GM23338 (cell line): ENCODE measurements around the gene POLD2.

Source experiments
- CREB1 ChIP-seq: fragments of 250-450 bp; sonication (Bioruptor Pico); IDR thresholded peaks from 2 replicates; pipeline ENCODE4 v1.5.0; 2020; ENCODE audit warnings: low read depth, mild to moderate bottlenecking, moderate library complexity
- EZH2 ChIP-seq: fragments of 200-600 bp; sonication (generic); IDR thresholded peaks from one replicate; pipeline ENCODE4 v1.8.0; 2017; ENCODE audit warnings: antibody characterized with exemption, mild to moderate bottlenecking, low read depth; ENCODE audit not compliant: unreplicated experiment
- EZH2phosphoT487 ChIP-seq: fragments of 200-600 bp; sonication (generic); IDR thresholded peaks from one replicate; pipeline ENCODE4 v1.8.1; 2018; ENCODE audit warnings: antibody characterized with exemption; ENCODE audit not compliant: unreplicated experiment
- JUNB ChIP-seq: IDR thresholded peaks from one replicate; pipeline ENCODE4 v1.6.1; 2016; ENCODE audit warnings: antibody characterized with exemption; ENCODE audit not compliant: unreplicated experiment
- NANOG ChIP-seq: IDR thresholded peaks from 2 replicates; pipeline ENCODE4 v1.6.1; 2016; ENCODE audit warnings: antibody characterized with exemption, borderline replicate concordance
- POLR2AphosphoS5 ChIP-seq: IDR thresholded peaks from 2 replicates; pipeline ENCODE4 v1.6.1; 2016; ENCODE audit warnings: antibody characterized with exemption, low read depth
- STAT1 ChIP-seq: IDR thresholded peaks from one replicate; pipeline ENCODE4 v1.6.1; 2016; ENCODE audit warnings: antibody characterized with exemption; ENCODE audit not compliant: unreplicated experiment
- ZNF114 ChIP-seq: fragments of 250-450 bp; sonication (Bioruptor Pico); IDR thresholded peaks from 2 replicates; pipeline ENCODE4 v1.5.0; 2020; ENCODE audit warnings: mild to moderate bottlenecking, moderate library complexity
- ZNF331 ChIP-seq: fragments of 250-450 bp; sonication (Bioruptor Pico); IDR thresholded peaks from 2 replicates; pipeline ENCODE4 v1.5.0; 2020; ENCODE audit warnings: low read depth, mild to moderate bottlenecking, moderate library complexity
- TF ChIP-seq, protein P1 (sequence below), 2 experiments: fragments of 200-600 bp in 1 of 2; sonication (generic) in 1 of 2; conservative IDR thresholded peaks; 2 replicates each; pipeline versions ENCODE4 v1.5.1 to v1.6.1; 2016 to 2017; ENCODE audit warnings: antibody characterized with exemption in 2 of 2, low read depth in 2 of 2, mild to moderate bottlenecking in 2 of 2, moderate library complexity in 1 of 2
- TF ChIP-seq, protein P2 (sequence below): IDR thresholded peaks from one replicate; pipeline ENCODE4 v1.6.1; 2018; ENCODE audit warnings: antibody characterized with exemption; ENCODE audit not compliant: unreplicated experiment
- TF ChIP-seq, protein P3 (sequence below): IDR thresholded peaks from 2 replicates; pipeline ENCODE4 v1.6.1; 2016; ENCODE audit warnings: antibody characterized with exemption
- TF ChIP-seq, protein P4 (sequence below): fragments of 250-450 bp; sonication (Bioruptor Pico); IDR thresholded peaks from 2 replicates; pipeline ENCODE4 v1.5.0; 2020; ENCODE audit warnings: mild to moderate bottlenecking, moderate library complexity

DNA sequence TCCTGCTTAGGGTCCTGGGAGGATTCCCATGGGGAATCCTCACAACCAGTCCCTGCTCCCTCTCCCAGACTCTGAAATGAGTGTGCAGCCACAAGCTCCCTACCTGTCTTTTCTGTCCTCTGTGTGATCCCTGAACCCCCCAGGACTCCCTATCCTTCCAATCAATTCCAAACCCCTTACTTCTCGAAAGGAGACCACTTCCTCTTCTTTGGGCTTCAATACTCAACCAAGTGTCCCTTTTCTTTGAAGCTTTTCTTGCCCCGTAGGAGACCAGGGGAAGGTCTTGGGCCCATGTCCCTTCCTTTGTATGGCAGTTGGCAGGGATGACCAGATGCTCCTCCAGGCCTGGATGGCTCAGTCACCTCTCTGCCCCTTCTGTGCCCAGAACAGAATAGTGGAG lies 17.5 kb downstream of the POLD2 start:
- TF ChIP-seq, protein P1, sequence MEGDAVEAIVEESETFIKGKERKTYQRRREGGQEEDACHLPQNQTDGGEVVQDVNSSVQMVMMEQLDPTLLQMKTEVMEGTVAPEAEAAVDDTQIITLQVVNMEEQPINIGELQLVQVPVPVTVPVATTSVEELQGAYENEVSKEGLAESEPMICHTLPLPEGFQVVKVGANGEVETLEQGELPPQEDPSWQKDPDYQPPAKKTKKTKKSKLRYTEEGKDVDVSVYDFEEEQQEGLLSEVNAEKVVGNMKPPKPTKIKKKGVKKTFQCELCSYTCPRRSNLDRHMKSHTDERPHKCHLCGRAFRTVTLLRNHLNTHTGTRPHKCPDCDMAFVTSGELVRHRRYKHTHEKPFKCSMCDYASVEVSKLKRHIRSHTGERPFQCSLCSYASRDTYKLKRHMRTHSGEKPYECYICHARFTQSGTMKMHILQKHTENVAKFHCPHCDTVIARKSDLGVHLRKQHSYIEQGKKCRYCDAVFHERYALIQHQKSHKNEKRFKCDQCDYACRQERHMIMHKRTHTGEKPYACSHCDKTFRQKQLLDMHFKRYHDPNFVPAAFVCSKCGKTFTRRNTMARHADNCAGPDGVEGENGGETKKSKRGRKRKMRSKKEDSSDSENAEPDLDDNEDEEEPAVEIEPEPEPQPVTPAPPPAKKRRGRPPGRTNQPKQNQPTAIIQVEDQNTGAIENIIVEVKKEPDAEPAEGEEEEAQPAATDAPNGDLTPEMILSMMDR (conservative IDR thresholded peaks at IDR 0.05; ENCODE audit: low read depth in 2 of 2) = no peak
- no peak for TF ChIP-seq EZH2phosphoT487
- TF ChIP-seq, protein P2, sequence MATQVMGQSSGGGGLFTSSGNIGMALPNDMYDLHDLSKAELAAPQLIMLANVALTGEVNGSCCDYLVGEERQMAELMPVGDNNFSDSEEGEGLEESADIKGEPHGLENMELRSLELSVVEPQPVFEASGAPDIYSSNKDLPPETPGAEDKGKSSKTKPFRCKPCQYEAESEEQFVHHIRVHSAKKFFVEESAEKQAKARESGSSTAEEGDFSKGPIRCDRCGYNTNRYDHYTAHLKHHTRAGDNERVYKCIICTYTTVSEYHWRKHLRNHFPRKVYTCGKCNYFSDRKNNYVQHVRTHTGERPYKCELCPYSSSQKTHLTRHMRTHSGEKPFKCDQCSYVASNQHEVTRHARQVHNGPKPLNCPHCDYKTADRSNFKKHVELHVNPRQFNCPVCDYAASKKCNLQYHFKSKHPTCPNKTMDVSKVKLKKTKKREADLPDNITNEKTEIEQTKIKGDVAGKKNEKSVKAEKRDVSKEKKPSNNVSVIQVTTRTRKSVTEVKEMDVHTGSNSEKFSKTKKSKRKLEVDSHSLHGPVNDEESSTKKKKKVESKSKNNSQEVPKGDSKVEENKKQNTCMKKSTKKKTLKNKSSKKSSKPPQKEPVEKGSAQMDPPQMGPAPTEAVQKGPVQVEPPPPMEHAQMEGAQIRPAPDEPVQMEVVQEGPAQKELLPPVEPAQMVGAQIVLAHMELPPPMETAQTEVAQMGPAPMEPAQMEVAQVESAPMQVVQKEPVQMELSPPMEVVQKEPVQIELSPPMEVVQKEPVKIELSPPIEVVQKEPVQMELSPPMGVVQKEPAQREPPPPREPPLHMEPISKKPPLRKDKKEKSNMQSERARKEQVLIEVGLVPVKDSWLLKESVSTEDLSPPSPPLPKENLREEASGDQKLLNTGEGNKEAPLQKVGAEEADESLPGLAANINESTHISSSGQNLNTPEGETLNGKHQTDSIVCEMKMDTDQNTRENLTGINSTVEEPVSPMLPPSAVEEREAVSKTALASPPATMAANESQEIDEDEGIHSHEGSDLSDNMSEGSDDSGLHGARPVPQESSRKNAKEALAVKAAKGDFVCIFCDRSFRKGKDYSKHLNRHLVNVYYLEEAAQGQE = no peak
- no peak for TF ChIP-seq EZH2
- no peak for TF ChIP-seq CREB1 (CRISPR knock-in tag)
- no peak for TF ChIP-seq POLR2AphosphoS5
- TF ChIP-seq NANOG = no peak
- no peak for TF ChIP-seq STAT1
- no peak for TF ChIP-seq JUNB
- TF ChIP-seq, protein P3, sequence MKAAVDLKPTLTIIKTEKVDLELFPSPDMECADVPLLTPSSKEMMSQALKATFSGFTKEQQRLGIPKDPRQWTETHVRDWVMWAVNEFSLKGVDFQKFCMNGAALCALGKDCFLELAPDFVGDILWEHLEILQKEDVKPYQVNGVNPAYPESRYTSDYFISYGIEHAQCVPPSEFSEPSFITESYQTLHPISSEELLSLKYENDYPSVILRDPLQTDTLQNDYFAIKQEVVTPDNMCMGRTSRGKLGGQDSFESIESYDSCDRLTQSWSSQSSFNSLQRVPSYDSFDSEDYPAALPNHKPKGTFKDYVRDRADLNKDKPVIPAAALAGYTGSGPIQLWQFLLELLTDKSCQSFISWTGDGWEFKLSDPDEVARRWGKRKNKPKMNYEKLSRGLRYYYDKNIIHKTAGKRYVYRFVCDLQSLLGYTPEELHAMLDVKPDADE = no peak
- no peak for TF ChIP-seq ZNF331
- no peak for TF ChIP-seq ZNF114 (CRISPR knock-in tag)
- TF ChIP-seq, protein P4, sequence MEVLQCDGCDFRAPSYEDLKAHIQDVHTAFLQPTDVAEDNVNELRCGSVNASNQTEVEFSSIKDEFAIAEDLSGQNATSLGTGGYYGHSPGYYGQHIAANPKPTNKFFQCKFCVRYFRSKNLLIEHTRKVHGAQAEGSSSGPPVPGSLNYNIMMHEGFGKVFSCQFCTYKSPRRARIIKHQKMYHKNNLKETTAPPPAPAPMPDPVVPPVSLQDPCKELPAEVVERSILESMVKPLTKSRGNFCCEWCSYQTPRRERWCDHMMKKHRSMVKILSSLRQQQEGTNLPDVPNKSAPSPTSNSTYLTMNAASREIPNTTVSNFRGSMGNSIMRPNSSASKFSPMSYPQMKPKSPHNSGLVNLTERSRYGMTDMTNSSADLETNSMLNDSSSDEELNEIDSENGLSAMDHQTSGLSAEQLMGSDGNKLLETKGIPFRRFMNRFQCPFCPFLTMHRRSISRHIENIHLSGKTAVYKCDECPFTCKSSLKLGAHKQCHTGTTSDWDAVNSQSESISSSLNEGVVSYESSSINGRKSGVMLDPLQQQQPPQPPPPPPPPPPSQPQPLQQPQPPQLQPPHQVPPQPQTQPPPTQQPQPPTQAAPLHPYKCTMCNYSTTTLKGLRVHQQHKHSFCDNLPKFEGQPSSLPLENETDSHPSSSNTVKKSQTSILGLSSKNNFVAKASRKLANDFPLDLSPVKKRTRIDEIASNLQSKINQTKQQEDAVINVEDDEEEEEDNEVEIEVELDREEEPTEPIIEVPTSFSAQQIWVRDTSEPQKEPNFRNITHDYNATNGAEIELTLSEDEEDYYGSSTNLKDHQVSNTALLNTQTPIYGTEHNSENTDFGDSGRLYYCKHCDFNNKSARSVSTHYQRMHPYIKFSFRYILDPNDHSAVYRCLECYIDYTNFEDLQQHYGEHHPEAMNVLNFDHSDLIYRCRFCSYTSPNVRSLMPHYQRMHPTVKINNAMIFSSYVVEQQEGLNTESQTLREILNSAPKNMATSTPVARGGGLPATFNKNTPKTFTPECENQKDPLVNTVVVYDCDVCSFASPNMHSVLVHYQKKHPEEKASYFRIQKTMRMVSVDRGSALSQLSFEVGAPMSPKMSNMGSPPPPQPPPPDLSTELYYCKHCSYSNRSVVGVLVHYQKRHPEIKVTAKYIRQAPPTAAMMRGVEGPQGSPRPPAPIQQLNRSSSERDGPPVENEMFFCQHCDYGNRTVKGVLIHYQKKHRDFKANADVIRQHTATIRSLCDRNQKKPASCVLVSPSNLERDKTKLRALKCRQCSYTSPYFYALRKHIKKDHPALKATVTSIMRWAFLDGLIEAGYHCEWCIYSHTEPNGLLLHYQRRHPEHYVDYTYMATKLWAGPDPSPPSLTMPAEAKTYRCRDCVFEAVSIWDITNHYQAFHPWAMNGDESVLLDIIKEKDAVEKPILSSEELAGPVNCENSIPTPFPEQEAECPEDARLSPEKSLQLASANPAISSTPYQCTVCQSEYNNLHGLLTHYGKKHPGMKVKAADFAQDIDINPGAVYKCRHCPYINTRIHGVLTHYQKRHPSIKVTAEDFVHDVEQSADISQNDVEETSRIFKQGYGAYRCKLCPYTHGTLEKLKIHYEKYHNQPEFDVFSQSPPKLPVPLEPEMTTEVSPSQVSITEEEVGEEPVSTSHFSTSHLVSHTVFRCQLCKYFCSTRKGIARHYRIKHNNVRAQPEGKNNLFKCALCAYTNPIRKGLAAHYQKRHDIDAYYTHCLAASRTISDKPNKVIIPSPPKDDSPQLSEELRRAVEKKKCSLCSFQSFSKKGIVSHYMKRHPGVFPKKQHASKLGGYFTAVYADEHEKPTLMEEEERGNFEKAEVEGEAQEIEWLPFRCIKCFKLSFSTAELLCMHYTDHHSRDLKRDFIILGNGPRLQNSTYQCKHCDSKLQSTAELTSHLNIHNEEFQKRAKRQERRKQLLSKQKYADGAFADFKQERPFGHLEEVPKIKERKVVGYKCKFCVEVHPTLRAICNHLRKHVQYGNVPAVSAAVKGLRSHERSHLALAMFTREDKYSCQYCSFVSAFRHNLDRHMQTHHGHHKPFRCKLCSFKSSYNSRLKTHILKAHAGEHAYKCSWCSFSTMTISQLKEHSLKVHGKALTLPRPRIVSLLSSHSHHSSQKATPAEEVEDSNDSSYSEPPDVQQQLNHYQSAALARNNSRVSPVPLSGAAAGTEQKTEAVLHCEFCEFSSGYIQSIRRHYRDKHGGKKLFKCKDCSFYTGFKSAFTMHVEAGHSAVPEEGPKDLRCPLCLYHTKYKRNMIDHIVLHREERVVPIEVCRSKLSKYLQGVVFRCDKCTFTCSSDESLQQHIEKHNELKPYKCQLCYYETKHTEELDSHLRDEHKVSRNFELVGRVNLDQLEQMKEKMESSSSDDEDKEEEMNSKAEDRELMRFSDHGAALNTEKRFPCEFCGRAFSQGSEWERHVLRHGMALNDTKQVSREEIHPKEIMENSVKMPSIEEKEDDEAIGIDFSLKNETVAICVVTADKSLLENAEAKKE (CRISPR knock-in tag) = no peak
